Panc1 (cell line): Measurements from ENCODE around the gene NFKBIB.

ENCODE experiments used
- CTCF ChIP-seq: fragments of 450-650 bp; IDR thresholded peaks from 2 replicates; pipeline ENCODE4 v1.5.1; 2017; ENCODE audit warnings: mild to moderate bottlenecking
- REST ChIP-seq, 2 experiments: IDR thresholded peaks; 2 replicates each; pipeline ENCODE4 v1.6.1; 2011 to 2012; ENCODE audit warnings: low read depth in 2 of 2, control low read depth in 1 of 2, low read length in 1 of 2, mild to moderate bottlenecking in 1 of 2, moderate library complexity in 1 of 2; ENCODE audit not compliant: insufficient read depth in 1 of 2

- TF ChIP-seq CTCF (no peak), REST (IDR thresholded peaks at IDR 0.05; ENCODE audit: insufficient read depth in 1 of 2, low read depth in 2 of 2, low read length in 1 of 2) (no peak)
These were observed 47.3 kb upstream of the NFKBIB start for GRCh38 chr19:38852231-38853044.
